NOMO-1 (cell line): ENCODE measurements around the gene EPB41L2.
"Not testable (repeated sequence)": the region's sequence is repeated elsewhere in the genome, so short reads cannot be mapped to it uniquely, and the experiment has no call there.

ENCODE experiments used
- DNase-seq, 2 experiments: peaks; one replicate each; lab custom pipeline; 2025; ENCODE audit not compliant: unreplicated experiment in 2 of 2; lab: John Stamatoyannopoulos, UW

The EPB41L2 gene

GRCh38 chr6:130922922-130923321 lies 140.1 kb downstream of the EPB41L2 start:
- DNase-seq, result no peak

- no peak for DNase-seq
These were observed 142.1 kb downstream of the EPB41L2 start for GRCh38 chr6:130920969-130921368.

GRCh38 chr6:130918171-130918570 lies 144.9 kb downstream of the EPB41L2 start:
- DNase-seq, result no peak

- DNase-seq, result not testable (repeated sequence)
These were observed 147.4 kb downstream of the EPB41L2 start for GRCh38 chr6:130915606-130916005.

GRCh38 chr6:130913120-130913519 lies 149.9 kb downstream of the EPB41L2 start:
- no peak for DNase-seq

- no peak for DNase-seq
These were observed 150.6 kb downstream of the EPB41L2 start for GRCh38 chr6:130912434-130912833.

GRCh38 chr6:130908958-130909357 lies 154.1 kb downstream of the EPB41L2 start:
- DNase-seq, result no peak

GRCh38 chr6:130908188-130908587 lies 154.9 kb downstream of the EPB41L2 start:
- no peak for DNase-seq

GRCh38 chr6:130907687-130908086 lies 155.4 kb downstream of the EPB41L2 start:
- DNase-seq, result no peak

- no peak for DNase-seq
These were observed 156.2 kb downstream of the EPB41L2 start for GRCh38 chr6:130906736-130907381.

- DNase-seq, result no peak
These were observed 159.4 kb downstream of the EPB41L2 start for GRCh38 chr6:130903602-130904001.

GRCh38 chr6:130903007-130903406 lies 160.0 kb downstream of the EPB41L2 start:
- no peak for DNase-seq

- no peak for DNase-seq
These were observed 162.1 kb downstream of the EPB41L2 start for GRCh38 chr6:130900913-130901312.

- DNase-seq, result no peak
These were observed 166.8 kb downstream of the EPB41L2 start for GRCh38 chr6:130896249-130896648.

GRCh38 chr6:130895516-130895915 lies 167.5 kb downstream of the EPB41L2 start:
- DNase-seq, result no peak

GRCh38 chr6:130893766-130894165 lies 169.3 kb downstream of the EPB41L2 start:
- no peak for DNase-seq

GRCh38 chr6:130893277-130893676 lies 169.8 kb downstream of the EPB41L2 start:
- DNase-seq, result peak in 1 of 2 experiments; percentile 40

- no peak for DNase-seq
These were observed 172.5 kb downstream of the EPB41L2 start for GRCh38 chr6:130890521-130890971.

GRCh38 chr6:130889423-130889822 lies 173.6 kb downstream of the EPB41L2 start:
- no peak for DNase-seq

GRCh38 chr6:130888246-130888645 lies 174.8 kb downstream of the EPB41L2 start:
- DNase-seq, result no peak

GRCh38 chr6:130886966-130887365 lies 176.1 kb downstream of the EPB41L2 start:
- DNase-seq, result no peak

- peak; percentile 36 to 68 for DNase-seq
These were observed 177.5 kb downstream of the EPB41L2 start for GRCh38 chr6:130885392-130886192.
